WTC11 (cell line): ENCODE data around the gene ASNSD1. TPM values are rescaled to one million over a fixed set of nuclear protein-coding genes. Genes with fewer than 3 reads are reported as not detected.

ENCODE experiments used
- ATAC-seq: fragments of 200-7000 bp; cut with Tn5 transposase; 2 replicates; pipeline ENCODE4 v1.10.0; 2021; ENCODE audit warnings: mild to moderate bottlenecking, moderate library complexity
- CTCF ChIA-PET: fragments of 300-600 bp; sonication (Branson Sonifier 250); formaldehyde crosslinking; loops from one replicate; lab custom pipeline; 2021; ENCODE audit warnings: antibody characterized with exemption; lab: Charles Lee
- POLR2A ChIA-PET: fragments of 350-600 bp; sonication (Branson Sonifier 250); formaldehyde crosslinking; loops from one replicate; lab custom pipeline; 2021; ENCODE audit warnings: antibody characterized with exemption; lab: Charles Lee
- DNase-seq: peaks from one replicate; pipeline ENCODE4 v3.0.0; 2021; ENCODE audit warnings: low spot score
- H3K27ac Mint-ChIP-seq: 2 replicates; pipeline ENCODE4 v1.8.0; 2021; ENCODE audit warnings: mixed read lengths
- H3K27me3 Mint-ChIP-seq: 2 replicates; pipeline ENCODE4 v1.8.0; 2021; ENCODE audit warnings: low read depth, mild to moderate bottlenecking, moderate library complexity, mixed read lengths
- H3K36me3 Mint-ChIP-seq: 2 replicates; pipeline ENCODE4 v1.8.0; 2021; ENCODE audit warnings: mixed read lengths
- H3K4me1 Mint-ChIP-seq: 2 replicates; pipeline ENCODE4 v1.8.0; 2022; ENCODE audit warnings: mixed read lengths
- H3K4me3 Mint-ChIP-seq: 2 replicates; pipeline ENCODE4 v1.8.0; 2021; ENCODE audit warnings: mild to moderate bottlenecking, moderate library complexity, mixed read lengths
- H3K9me3 Mint-ChIP-seq: 2 replicates; pipeline ENCODE4 v1.8.0; 2021; ENCODE audit warnings: mixed read lengths
- CREM ChIP-seq: sonication (generic); formaldehyde crosslinking; IDR thresholded peaks from 2 replicates; pipeline ENCODE4 v1.8.1; 2022; ENCODE audit warnings: mild to moderate bottlenecking, missing genetic modification reagents, moderate library complexity
- CTCF ChIP-seq: fragments of 200-600 bp; IDR thresholded peaks from 2 replicates; pipeline ENCODE4 v1.8.0; 2022; ENCODE audit warnings: antibody characterized with exemption
- E2F5 ChIP-seq: sonication (generic); formaldehyde crosslinking; IDR thresholded peaks from 2 replicates; pipeline ENCODE4 v1.8.1; 2022; ENCODE audit warnings: mild to moderate bottlenecking, moderate library complexity, missing genetic modification reagents
- ERG ChIP-seq: fragments of 250-450 bp; sonication (Bioruptor Pico); IDR thresholded peaks from 2 replicates; pipeline ENCODE4 v1.8.0; 2021; ENCODE audit warnings: mild to moderate bottlenecking
- FOXJ3 ChIP-seq: sonication (generic); formaldehyde crosslinking; IDR thresholded peaks from 2 replicates; pipeline ENCODE4 v1.9.0; 2021; ENCODE audit warnings: missing genetic modification reagents, mild to moderate bottlenecking, borderline replicate concordance
- FOXK1 ChIP-seq: sonication (generic); formaldehyde crosslinking; IDR thresholded peaks from 2 replicates; pipeline ENCODE4 v1.8.0; 2022; ENCODE audit warnings: mild to moderate bottlenecking, moderate library complexity, missing genetic modification reagents
- FOXP1 ChIP-seq: sonication (generic); formaldehyde crosslinking; IDR thresholded peaks from 2 replicates; pipeline ENCODE4 v1.8.0; 2022; ENCODE audit warnings: missing genetic modification reagents, mild to moderate bottlenecking, moderate library complexity, borderline replicate concordance
- NFATC4 ChIP-seq: fragments of 250-450 bp; sonication (Bioruptor Pico); IDR thresholded peaks from 2 replicates; pipeline ENCODE4 v1.9.0; 2021; ENCODE audit warnings: mild to moderate bottlenecking
- PRDM15 ChIP-seq: sonication (generic); formaldehyde crosslinking; IDR thresholded peaks from 2 replicates; pipeline ENCODE4 v1.8.0; 2022; ENCODE audit warnings: missing genetic modification reagents
- PRRX2 ChIP-seq: fragments of 250-450 bp; sonication (Bioruptor Pico); IDR thresholded peaks from 2 replicates; pipeline ENCODE4 v1.8.0; 2021; ENCODE audit warnings: mild to moderate bottlenecking
- ZMAT4 ChIP-seq: fragments of 250-450 bp; sonication (Bioruptor Pico); IDR thresholded peaks from 2 replicates; pipeline ENCODE4 v1.9.0; 2021; ENCODE audit warnings: mild to moderate bottlenecking
- ZNF121 ChIP-seq: sonication (generic); formaldehyde crosslinking; IDR thresholded peaks from 2 replicates; pipeline ENCODE4 v1.8.0; 2023; ENCODE audit warnings: missing genetic modification reagents
- ZNF219 ChIP-seq: sonication (generic); formaldehyde crosslinking; IDR thresholded peaks from 2 replicates; pipeline ENCODE4 v1.8.0; 2023; ENCODE audit warnings: missing genetic modification reagents, mild to moderate bottlenecking, borderline replicate concordance
- ZNF263 ChIP-seq: sonication (generic); formaldehyde crosslinking; IDR thresholded peaks from 2 replicates; pipeline ENCODE4 v1.8.1; 2022; ENCODE audit warnings: low read depth, mild to moderate bottlenecking, moderate library complexity, missing genetic modification reagents
- total RNA-seq: library from RNA; stranded (reverse); gene quantifications from 3 replicates; pipeline ENCODE4 v1.2.3, GENCODE V29; 2021
- TF ChIP-seq, protein P1 (sequence below): sonication (generic); formaldehyde crosslinking; IDR thresholded peaks from 2 replicates; pipeline ENCODE4 v1.8.0; 2023; ENCODE audit warnings: missing genetic modification reagents
- TF ChIP-seq, protein P2 (sequence below): sonication (generic); formaldehyde crosslinking; IDR thresholded peaks from 2 replicates; pipeline ENCODE4 v1.8.0; 2023; ENCODE audit warnings: missing genetic modification reagents, mild to moderate bottlenecking, borderline replicate concordance
- TF ChIP-seq, protein P3 (sequence below): sonication (generic); formaldehyde crosslinking; IDR thresholded peaks from 2 replicates; pipeline ENCODE4 v1.8.1; 2023; ENCODE audit warnings: mild to moderate bottlenecking, moderate library complexity, missing genetic modification reagents

Gene ASNSD1
- total RNA-seq, 1 experiment from 2014 or later = 30.5 TPM

- TF ChIP-seq PRRX2 = no peak
- TF ChIP-seq ZNF121 (CRISPR knock-in tag) = no peak
- TF ChIP-seq, protein P1, sequence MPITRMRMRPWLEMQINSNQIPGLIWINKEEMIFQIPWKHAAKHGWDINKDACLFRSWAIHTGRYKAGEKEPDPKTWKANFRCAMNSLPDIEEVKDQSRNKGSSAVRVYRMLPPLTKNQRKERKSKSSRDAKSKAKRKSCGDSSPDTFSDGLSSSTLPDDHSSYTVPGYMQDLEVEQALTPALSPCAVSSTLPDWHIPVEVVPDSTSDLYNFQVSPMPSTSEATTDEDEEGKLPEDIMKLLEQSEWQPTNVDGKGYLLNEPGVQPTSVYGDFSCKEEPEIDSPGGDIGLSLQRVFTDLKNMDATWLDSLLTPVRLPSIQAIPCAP (CRISPR knock-in tag) = no peak
- TF ChIP-seq, protein P2, sequence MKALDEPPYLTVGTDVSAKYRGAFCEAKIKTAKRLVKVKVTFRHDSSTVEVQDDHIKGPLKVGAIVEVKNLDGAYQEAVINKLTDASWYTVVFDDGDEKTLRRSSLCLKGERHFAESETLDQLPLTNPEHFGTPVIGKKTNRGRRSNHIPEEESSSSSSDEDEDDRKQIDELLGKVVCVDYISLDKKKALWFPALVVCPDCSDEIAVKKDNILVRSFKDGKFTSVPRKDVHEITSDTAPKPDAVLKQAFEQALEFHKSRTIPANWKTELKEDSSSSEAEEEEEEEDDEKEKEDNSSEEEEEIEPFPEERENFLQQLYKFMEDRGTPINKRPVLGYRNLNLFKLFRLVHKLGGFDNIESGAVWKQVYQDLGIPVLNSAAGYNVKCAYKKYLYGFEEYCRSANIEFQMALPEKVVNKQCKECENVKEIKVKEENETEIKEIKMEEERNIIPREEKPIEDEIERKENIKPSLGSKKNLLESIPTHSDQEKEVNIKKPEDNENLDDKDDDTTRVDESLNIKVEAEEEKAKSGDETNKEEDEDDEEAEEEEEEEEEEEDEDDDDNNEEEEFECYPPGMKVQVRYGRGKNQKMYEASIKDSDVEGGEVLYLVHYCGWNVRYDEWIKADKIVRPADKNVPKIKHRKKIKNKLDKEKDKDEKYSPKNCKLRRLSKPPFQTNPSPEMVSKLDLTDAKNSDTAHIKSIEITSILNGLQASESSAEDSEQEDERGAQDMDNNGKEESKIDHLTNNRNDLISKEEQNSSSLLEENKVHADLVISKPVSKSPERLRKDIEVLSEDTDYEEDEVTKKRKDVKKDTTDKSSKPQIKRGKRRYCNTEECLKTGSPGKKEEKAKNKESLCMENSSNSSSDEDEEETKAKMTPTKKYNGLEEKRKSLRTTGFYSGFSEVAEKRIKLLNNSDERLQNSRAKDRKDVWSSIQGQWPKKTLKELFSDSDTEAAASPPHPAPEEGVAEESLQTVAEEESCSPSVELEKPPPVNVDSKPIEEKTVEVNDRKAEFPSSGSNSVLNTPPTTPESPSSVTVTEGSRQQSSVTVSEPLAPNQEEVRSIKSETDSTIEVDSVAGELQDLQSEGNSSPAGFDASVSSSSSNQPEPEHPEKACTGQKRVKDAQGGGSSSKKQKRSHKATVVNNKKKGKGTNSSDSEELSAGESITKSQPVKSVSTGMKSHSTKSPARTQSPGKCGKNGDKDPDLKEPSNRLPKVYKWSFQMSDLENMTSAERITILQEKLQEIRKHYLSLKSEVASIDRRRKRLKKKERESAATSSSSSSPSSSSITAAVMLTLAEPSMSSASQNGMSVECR (CRISPR knock-in tag) = no peak
- TF ChIP-seq CTCF = no peak
- TF ChIP-seq ZNF219 (CRISPR knock-in tag) = no peak
- TF ChIP-seq, protein P3, sequence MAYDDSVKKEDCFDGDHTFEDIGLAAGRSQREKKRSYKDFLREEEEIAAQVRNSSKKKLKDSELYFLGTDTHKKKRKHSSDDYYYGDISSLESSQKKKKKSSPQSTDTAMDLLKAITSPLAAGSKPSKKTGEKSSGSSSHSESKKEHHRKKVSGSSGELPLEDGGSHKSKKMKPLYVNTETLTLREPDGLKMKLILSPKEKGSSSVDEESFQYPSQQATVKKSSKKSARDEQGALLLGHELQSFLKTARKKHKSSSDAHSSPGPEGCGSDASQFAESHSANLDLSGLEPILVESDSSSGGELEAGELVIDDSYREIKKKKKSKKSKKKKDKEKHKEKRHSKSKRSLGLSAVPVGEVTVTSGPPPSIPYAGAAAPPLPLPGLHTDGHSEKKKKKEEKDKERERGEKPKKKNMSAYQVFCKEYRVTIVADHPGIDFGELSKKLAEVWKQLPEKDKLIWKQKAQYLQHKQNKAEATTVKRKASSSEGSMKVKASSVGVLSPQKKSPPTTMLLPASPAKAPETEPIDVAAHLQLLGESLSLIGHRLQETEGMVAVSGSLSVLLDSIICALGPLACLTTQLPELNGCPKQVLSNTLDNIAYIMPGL (CRISPR knock-in tag) = no peak
- TF ChIP-seq PRDM15 (CRISPR knock-in tag) = no peak
- Mint-ChIP-seq H3K4me3 (no peak overlapping the region), H3K9me3 (no peaks in the 10 kb centered on the region), H3K27ac (no peak overlapping the region), H3K27me3 (peaks cover 3% of the 10 kb centered on the region; the same call in 1 of the 2 replicates), H3K36me3 (no peaks in the 10 kb centered on the region), H3K4me1 (peaks cover 7% of the 10 kb centered on the region)
- ATAC-seq (peak; percentile 83), DNase-seq (no peak)
- ChIA-PET POLR2A (interaction anchor here (0.7 kb wide), 1 partner anchor 9 kb away, joined by 3 read pairs; no protein-coding TSS in a partner anchor), CTCF (interaction anchor here (0.7 to 1.5 kb wide), 5 partner anchors 9 to 114 kb away, joined by 3 to 4 read pairs (median 4); no protein-coding TSS in a partner anchor)
These were observed 27.9 kb upstream of the ASNSD1 start for GRCh38 chr2:189633392-189633811.

DNA sequence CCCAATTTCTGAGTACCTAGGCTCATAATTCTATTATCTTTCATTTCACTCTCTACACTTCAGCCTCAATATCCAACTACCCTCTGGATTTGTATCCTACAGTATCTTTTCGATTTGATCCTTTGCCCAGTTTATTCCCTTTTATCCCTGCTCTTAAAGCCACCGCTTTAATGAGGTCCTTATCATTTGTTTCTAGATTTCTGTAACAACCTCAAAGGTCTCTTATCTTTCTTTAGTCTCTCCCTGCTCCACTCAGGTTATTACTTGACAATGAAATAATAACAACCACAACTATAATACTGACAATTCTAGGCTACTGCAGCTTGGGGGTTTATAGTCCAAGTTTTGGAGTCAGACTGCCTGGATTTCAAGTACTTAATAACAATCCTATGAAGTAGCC lies 25.9 kb upstream of the ASNSD1 start:
- Mint-ChIP-seq H3K9me3 (no peaks in the 10 kb centered on the region), H3K4me3 (no peak overlapping the region), H3K27ac (no peak overlapping the region), H3K27me3 (peaks cover 3% of the 10 kb centered on the region; the same call in 1 of the 2 replicates), H3K4me1 (0 out of 2 replicates have a peak, but pooled peaks cover 6% of the 10 kb centered on the region), H3K36me3 (no peaks in the 10 kb centered on the region)
- no peak for ATAC-seq
- DNase-seq = no peak
- ChIA-PET CTCF (no interaction called here), POLR2A (no interaction called here)
- no peak for TF ChIP-seq FOXK1 (CRISPR knock-in tag)
- TF ChIP-seq FOXJ3 (CRISPR knock-in tag) = no peak
- no peak for TF ChIP-seq NFATC4 (CRISPR knock-in tag)
- TF ChIP-seq FOXP1 (CRISPR knock-in tag) = no peak
- no peak for TF ChIP-seq E2F5 (CRISPR knock-in tag)
- no peak for TF ChIP-seq ZMAT4 (CRISPR knock-in tag)
- TF ChIP-seq ERG = no peak
- TF ChIP-seq ZNF263 (CRISPR knock-in tag) = no peak
- no peak for TF ChIP-seq CREM (CRISPR knock-in tag)
